Upper lobe of left lung (tissue), 4 donors: ENCODE data around the gene AKAP10.

ENCODE experiments used
- CTCF ChIP-seq, 6 experiments: fragments of 450-650 bp in 4 of 6; fragments of 200-600 bp in 2 of 6; sonication (generic) in 2 of 6; IDR thresholded peaks; one replicate each; pipeline ENCODE4 v1.5.1; 2016 to 2019; ENCODE audit warnings: antibody characterized with exemption in 6 of 6
- POLR2A ChIP-seq, 4 donors: fragments of 450-650 bp; IDR thresholded peaks; one replicate each; pipeline ENCODE4 v1.5.1; 2016 to 2017; ENCODE audit warnings: antibody characterized with exemption in 4 of 4, mild to moderate bottlenecking in 2 of 4

DNA sequence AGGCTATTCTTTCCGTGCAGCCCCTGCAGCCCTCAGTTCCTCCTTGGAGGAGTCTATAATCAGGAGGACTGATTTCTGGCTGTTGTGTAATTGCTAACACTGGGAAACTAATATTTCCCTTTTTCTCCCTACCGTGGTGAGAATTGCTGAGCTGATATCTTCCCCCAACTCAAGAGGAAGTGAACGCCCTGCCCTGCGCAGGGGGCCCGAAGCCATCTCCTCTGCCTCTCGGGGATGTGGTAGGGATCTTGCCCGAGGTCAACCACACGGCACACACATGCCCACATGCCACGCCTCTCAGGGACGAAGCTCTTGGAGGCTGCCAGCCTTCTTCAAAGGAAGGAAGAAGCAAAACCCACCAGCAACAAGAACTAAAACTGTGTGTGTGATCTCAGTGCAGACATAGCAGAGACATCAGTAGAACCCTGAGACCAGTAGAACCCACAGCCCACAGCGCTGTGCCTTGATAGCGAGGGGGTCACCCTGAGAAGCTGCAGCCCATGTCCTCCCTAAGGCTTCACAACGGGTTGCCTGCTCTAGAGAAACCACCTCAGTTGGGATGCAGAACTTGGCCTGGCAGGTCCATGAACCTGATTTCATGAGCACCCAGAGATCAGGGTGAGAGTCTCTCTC, 101.0 kb downstream of the AKAP10 start:
- no peak for TF ChIP-seq CTCF (IDR thresholded peaks at IDR 0.05)
- TF ChIP-seq POLR2A (IDR thresholded peaks at IDR 0.05), result no peak
